HEK293 (cell line): Measurements from ENCODE around the gene AMZ1.

Experiments
- CTCF ChIP-seq: fragments of 450-650 bp; formaldehyde crosslinking; IDR thresholded peaks from 2 replicates; pipeline ENCODE4 v1.5.1; 2016; ENCODE audit warnings: missing biosample characterization, missing genetic modification characterization
- ELK4 ChIP-seq: IDR thresholded peaks from 2 replicates; pipeline ENCODE4 v1.6.1; 2011; ENCODE audit warnings: mild to moderate bottlenecking, low read depth, low read length, borderline replicate concordance
- GLIS1 ChIP-seq: fragments of 450-650 bp; formaldehyde crosslinking; IDR thresholded peaks from 2 replicates; pipeline ENCODE4 v1.5.1; 2016; ENCODE audit warnings: missing biosample characterization, missing genetic modification characterization
- INSM2 ChIP-seq: fragments of 450-650 bp; formaldehyde crosslinking; IDR thresholded peaks from 2 replicates; pipeline ENCODE4 v1.5.1; 2016; ENCODE audit warnings: missing biosample characterization, missing genetic modification characterization
- MEIS1 ChIP-seq: sonication (generic); formaldehyde crosslinking; IDR thresholded peaks from 2 replicates; pipeline ENCODE4 v1.8.1; 2022; ENCODE audit warnings: missing genetic modification reagents, mild to moderate bottlenecking, borderline replicate concordance
- PRDM6 ChIP-seq: fragments of 450-650 bp; formaldehyde crosslinking; IDR thresholded peaks from 2 replicates; pipeline ENCODE4 v1.5.1; 2017; ENCODE audit warnings: missing biosample characterization, missing genetic modification characterization
- WT1 ChIP-seq: fragments of 450-650 bp; formaldehyde crosslinking; IDR thresholded peaks from 2 replicates; pipeline ENCODE4 v1.5.1; 2016; ENCODE audit warnings: missing biosample characterization, missing genetic modification characterization
- ZBTB21 ChIP-seq: fragments of 450-650 bp; formaldehyde crosslinking; IDR thresholded peaks from 2 replicates; pipeline ENCODE4 v1.5.1; 2017; ENCODE audit warnings: missing biosample characterization, missing genetic modification characterization
- ZBTB6 ChIP-seq: fragments of 450-650 bp; formaldehyde crosslinking; IDR thresholded peaks from 2 replicates; pipeline ENCODE4 v1.5.1; 2017; ENCODE audit warnings: missing biosample characterization, missing genetic modification characterization
- ZNF157 ChIP-seq: fragments of 450-650 bp; formaldehyde crosslinking; IDR thresholded peaks from 2 replicates; pipeline ENCODE4 v1.5.1; 2016; ENCODE audit warnings: missing biosample characterization, missing genetic modification characterization
- ZNF2 ChIP-seq: fragments of 450-650 bp; formaldehyde crosslinking; IDR thresholded peaks from 2 replicates; pipeline ENCODE4 v1.5.1; 2016; ENCODE audit warnings: missing biosample characterization, missing genetic modification characterization
- ZNF202 ChIP-seq: fragments of 450-650 bp; formaldehyde crosslinking; IDR thresholded peaks from 2 replicates; pipeline ENCODE4 v1.5.1; 2016; ENCODE audit warnings: missing biosample characterization, missing genetic modification characterization, borderline replicate concordance
- ZNF311 ChIP-seq: fragments of 450-650 bp; formaldehyde crosslinking; IDR thresholded peaks from 2 replicates; pipeline ENCODE4 v1.5.1; 2017; ENCODE audit warnings: missing biosample characterization, missing genetic modification characterization, borderline replicate concordance
- ZNF341 ChIP-seq: fragments of 450-650 bp; formaldehyde crosslinking; IDR thresholded peaks from 2 replicates; pipeline ENCODE4; 2016; ENCODE audit warnings: low read depth, missing biosample characterization, missing genetic modification characterization
- ZNF391 ChIP-seq: fragments of 450-650 bp; formaldehyde crosslinking; IDR thresholded peaks from 2 replicates; pipeline ENCODE4 v1.5.1; 2016; ENCODE audit warnings: low read depth, missing biosample characterization, missing genetic modification characterization, borderline replicate concordance
- ZNF416 ChIP-seq: fragments of 450-650 bp; formaldehyde crosslinking; IDR thresholded peaks from 2 replicates; pipeline ENCODE4 v1.5.1; 2016; ENCODE audit warnings: missing biosample characterization, missing genetic modification characterization
- ZNF426 ChIP-seq: fragments of 450-650 bp; formaldehyde crosslinking; IDR thresholded peaks from 2 replicates; pipeline ENCODE4 v1.5.1; 2017; ENCODE audit warnings: missing biosample characterization, missing genetic modification characterization, mild to moderate bottlenecking, inconsistent platforms, moderate library complexity
- ZNF449 ChIP-seq: fragments of 450-650 bp; formaldehyde crosslinking; IDR thresholded peaks from 2 replicates; pipeline ENCODE4 v1.5.1; 2017; ENCODE audit warnings: missing biosample characterization, mild to moderate bottlenecking, missing genetic modification characterization, moderate library complexity
- ZNF48 ChIP-seq: fragments of 450-650 bp; formaldehyde crosslinking; IDR thresholded peaks from 2 replicates; pipeline ENCODE4 v1.5.1; 2016; ENCODE audit warnings: missing biosample characterization, missing genetic modification characterization
- ZNF549 ChIP-seq: fragments of 450-650 bp; IDR thresholded peaks from 2 replicates; pipeline ENCODE4 v1.5.1; 2018; ENCODE audit warnings: missing biosample characterization, missing genetic modification characterization, mild to moderate bottlenecking, inconsistent platforms, moderate library complexity
- ZNF610 ChIP-seq: fragments of 450-650 bp; formaldehyde crosslinking; IDR thresholded peaks from 2 replicates; pipeline ENCODE4 v1.5.1; 2016; ENCODE audit warnings: missing biosample characterization, missing genetic modification characterization, borderline replicate concordance
- ZNF623 ChIP-seq: fragments of 450-650 bp; formaldehyde crosslinking; IDR thresholded peaks from 2 replicates; pipeline ENCODE4 v1.5.1; 2016; ENCODE audit warnings: missing biosample characterization, missing genetic modification characterization
- ZNF654 ChIP-seq: fragments of 450-650 bp; formaldehyde crosslinking; IDR thresholded peaks from 2 replicates; pipeline ENCODE4 v1.5.1; 2016; ENCODE audit warnings: low read depth, missing biosample characterization, missing genetic modification characterization
- ZNF660 ChIP-seq: fragments of 450-650 bp; IDR thresholded peaks from 2 replicates; pipeline ENCODE4 v1.5.1; 2018; ENCODE audit warnings: missing biosample characterization, mild to moderate bottlenecking, missing genetic modification characterization
- ZNF837 ChIP-seq: fragments of 450-650 bp; formaldehyde crosslinking; IDR thresholded peaks from 2 replicates; pipeline ENCODE4 v1.5.1; 2016; ENCODE audit warnings: missing biosample characterization, missing genetic modification characterization

Gene AMZ1

GRCh38 chr7:2670720-2671391 is 17.1 kb upstream of the AMZ1 start (continued):
- TF ChIP-seq INSM2 (tag by site-specific recombination) (no peak), PRDM6 (tag by site-specific recombination) (no peak), ZNF623 (tag by site-specific recombination) (no peak), ZNF449 (tag by site-specific recombination) (no peak), ZNF48 (tag by site-specific recombination) (no peak), ZNF654 (peak; percentile 74), MEIS1 (CRISPR knock-in tag) (no peak), ZNF837 (tag by site-specific recombination) (no peak), ZNF341 (tag by site-specific recombination) (no peak), ZBTB21 (tag by site-specific recombination) (no peak), ZNF416 (no peak), ZNF660 (no peak), ZNF157 (tag by site-specific recombination) (no peak), ELK4 (no peak), WT1 (tag by site-specific recombination) (no peak), CTCF (tag by site-specific recombination) (peak; percentile 64), ZNF2 (0 out of 2 replicates have a peak, but pooled peaks have one; percentile 27), ZNF610 (tag by site-specific recombination) (no peak), ZBTB6 (tag by site-specific recombination) (no peak), ZNF202 (tag by site-specific recombination) (no peak), GLIS1 (tag by site-specific recombination) (no peak), ZNF311 (tag by site-specific recombination) (no peak), ZNF549 (tag by site-specific recombination) (no peak), ZNF426 (tag by site-specific recombination) (no peak), ZNF391 (no peak)
